Breast epithelium (tissue), 4 donors: ENCODE measurements around the gene SLC25A10. TPM values are rescaled to one million over a fixed set of nuclear protein-coding genes. Genes with fewer than 3 reads are reported as not detected.
A peak's percentile ranks its signal among the peaks of the same experiment; 100 is the strongest.

Source experiments
- DNase-seq, 2 donors: peaks; one replicate each; pipeline ENCODE4 v3.0.0-alpha.2; 2019; ENCODE audit warnings: low spot score in 2 of 2
- H3K27ac ChIP-seq, 2 donors: fragments of 200-600 bp; sonication (generic) in 1 of 2; one replicate each; pipeline ENCODE4 v1.5.1; 2016 to 2019; ENCODE audit warnings: mild to moderate bottlenecking in 1 of 2
- H3K27me3 ChIP-seq, 2 donors: fragments of 200-600 bp; sonication (generic) in 1 of 2; one replicate each; pipeline versions ENCODE4 v1.5.1 to v1.6.0; 2017 to 2019; ENCODE audit warnings: control low read depth in 1 of 2, mild to moderate bottlenecking in 1 of 2
- H3K36me3 ChIP-seq: fragments of 200-600 bp; one replicate; pipeline ENCODE4 v1.5.1; 2019
- H3K4me1 ChIP-seq, 2 donors: fragments of 200-600 bp; sonication (generic); one replicate each; pipeline ENCODE4 v1.5.1; 2016 to 2019; ENCODE audit warnings: control low read depth in 1 of 2
- H3K4me3 ChIP-seq, 3 donors: fragments of 200-600 bp; sonication (generic); 1 replicate in 2 of 3; 2 replicates in 1 of 3; pipeline ENCODE4 v1.5.1; 2016 to 2019; ENCODE audit warnings: mild to moderate bottlenecking in 3 of 3, moderate library complexity in 2 of 3
- H3K9me3 ChIP-seq, 2 donors: fragments of 200-600 bp; sonication (generic) in 1 of 2; one replicate each; pipeline ENCODE4 v1.5.1; 2016 to 2019; ENCODE audit warnings: control low read depth in 1 of 2
- POLR2A ChIP-seq: fragments of 450-650 bp; IDR thresholded peaks from one replicate; pipeline ENCODE4 v1.6.1; 2016; ENCODE audit warnings: antibody characterized with exemption, mild to moderate bottlenecking, moderate library complexity
- POLR2AphosphoS5 ChIP-seq, 3 donors: sonication (generic); formaldehyde crosslinking; IDR thresholded peaks; one replicate each; pipeline ENCODE4 v1.6.1; 2017; ENCODE audit warnings: antibody characterized with exemption in 3 of 3
- intact Hi-C: fragments of 100-400 bp; cut with DNase I; formaldehyde crosslinking; loops from one replicate; pipeline ENCODE4 v1.15.1; 2023; ENCODE audit warnings: low total_unique reads
- total RNA-seq, 3 donors: library from RNA; depleted of rRNA; stranded (reverse); fragments of >200 nt; gene quantifications; one replicate each; pipeline ENCODE4 v1.1.0, GENCODE V29; 2016
- TF ChIP-seq, protein P1 (sequence below), 3 donors: fragments of 450-650 bp; IDR thresholded peaks; one replicate each; pipeline ENCODE4 v1.5.1; 2016 to 2017; ENCODE audit warnings: antibody characterized with exemption in 3 of 3, mild to moderate bottlenecking in 3 of 3, moderate library complexity in 3 of 3

The SLC25A10 gene
- total RNA-seq, 3 donors from 2014 or later: 9.8 to 28.0 (median 24.4) TPM

DNA sequence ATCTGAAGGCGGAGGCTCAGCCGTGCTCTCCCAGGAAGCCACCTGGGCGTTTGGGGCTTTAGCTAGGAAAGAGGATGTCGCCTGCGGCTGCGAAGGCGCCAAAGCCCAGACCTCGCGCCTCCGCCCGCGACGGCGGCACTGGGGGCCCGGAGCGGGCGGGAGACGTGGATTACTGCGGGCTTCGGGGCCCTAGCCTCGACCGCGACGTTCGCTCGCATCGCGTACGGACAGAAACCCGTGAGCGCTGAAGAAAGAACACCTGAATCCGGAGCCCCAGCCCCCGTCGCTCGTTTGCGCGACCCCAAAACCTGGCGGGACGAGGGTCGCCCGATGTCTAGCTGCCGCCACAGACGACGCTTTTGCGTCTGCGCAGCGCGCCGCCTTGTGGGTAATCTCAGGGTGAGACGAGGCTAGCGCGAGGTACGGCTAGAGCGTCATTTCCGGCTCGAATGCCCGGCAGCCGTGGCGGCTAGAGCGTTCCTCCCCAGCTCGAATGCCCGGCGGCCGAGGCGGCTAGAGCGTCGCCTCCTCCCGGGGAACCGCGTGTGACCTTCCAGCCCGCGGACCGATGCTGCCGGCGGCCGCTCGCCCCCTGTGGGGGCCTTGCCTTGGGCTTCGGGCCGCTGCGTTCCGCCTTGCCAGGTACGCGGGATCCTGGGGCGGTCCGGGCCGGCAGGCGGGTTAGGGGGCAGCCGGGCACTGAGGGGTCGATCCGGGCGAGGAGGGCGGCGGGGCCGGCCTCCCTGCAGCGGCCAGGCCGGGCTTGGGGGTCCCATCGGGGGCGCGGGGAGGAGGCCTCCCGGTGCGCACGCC is 8.9 kb upstream of the SLC25A10 start, which contains the start of gene MRPL12:
Gene MRPL12, plus strand, starts transcription at position 434 of the 813 bp plus-strand sequence. Its CDS starts 135 bp downstream, at position 569.
- H3K36me3 ChIP-seq: no peaks in the 10 kb centered on the region
- peak; percentile 93 to 97 (median 96) for TF ChIP-seq POLR2AphosphoS5 (IDR thresholded peaks at IDR 0.05)
- TF ChIP-seq POLR2A: peak; percentile 73
- TF ChIP-seq, protein P1, sequence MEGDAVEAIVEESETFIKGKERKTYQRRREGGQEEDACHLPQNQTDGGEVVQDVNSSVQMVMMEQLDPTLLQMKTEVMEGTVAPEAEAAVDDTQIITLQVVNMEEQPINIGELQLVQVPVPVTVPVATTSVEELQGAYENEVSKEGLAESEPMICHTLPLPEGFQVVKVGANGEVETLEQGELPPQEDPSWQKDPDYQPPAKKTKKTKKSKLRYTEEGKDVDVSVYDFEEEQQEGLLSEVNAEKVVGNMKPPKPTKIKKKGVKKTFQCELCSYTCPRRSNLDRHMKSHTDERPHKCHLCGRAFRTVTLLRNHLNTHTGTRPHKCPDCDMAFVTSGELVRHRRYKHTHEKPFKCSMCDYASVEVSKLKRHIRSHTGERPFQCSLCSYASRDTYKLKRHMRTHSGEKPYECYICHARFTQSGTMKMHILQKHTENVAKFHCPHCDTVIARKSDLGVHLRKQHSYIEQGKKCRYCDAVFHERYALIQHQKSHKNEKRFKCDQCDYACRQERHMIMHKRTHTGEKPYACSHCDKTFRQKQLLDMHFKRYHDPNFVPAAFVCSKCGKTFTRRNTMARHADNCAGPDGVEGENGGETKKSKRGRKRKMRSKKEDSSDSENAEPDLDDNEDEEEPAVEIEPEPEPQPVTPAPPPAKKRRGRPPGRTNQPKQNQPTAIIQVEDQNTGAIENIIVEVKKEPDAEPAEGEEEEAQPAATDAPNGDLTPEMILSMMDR (IDR thresholded peaks at IDR 0.05): peak in 2 of 3 donors; percentile 38 to 56
- intact Hi-C loops: no loop called here
- H3K4me1 ChIP-seq: peaks cover 23% of the 10 kb centered on the region in 2 donors
- H3K9me3 ChIP-seq: no peaks in the 10 kb centered on the region
- peak within 1 kb of the TSS; percentile 73 to 99 (median 81) for H3K4me3 ChIP-seq
- peak; percentile 87 to 92 for DNase-seq
- H3K27me3 ChIP-seq: no peaks in the 10 kb centered on the region
- peak within 1 kb of the TSS; percentile 95 for H3K27ac ChIP-seq

DNA sequence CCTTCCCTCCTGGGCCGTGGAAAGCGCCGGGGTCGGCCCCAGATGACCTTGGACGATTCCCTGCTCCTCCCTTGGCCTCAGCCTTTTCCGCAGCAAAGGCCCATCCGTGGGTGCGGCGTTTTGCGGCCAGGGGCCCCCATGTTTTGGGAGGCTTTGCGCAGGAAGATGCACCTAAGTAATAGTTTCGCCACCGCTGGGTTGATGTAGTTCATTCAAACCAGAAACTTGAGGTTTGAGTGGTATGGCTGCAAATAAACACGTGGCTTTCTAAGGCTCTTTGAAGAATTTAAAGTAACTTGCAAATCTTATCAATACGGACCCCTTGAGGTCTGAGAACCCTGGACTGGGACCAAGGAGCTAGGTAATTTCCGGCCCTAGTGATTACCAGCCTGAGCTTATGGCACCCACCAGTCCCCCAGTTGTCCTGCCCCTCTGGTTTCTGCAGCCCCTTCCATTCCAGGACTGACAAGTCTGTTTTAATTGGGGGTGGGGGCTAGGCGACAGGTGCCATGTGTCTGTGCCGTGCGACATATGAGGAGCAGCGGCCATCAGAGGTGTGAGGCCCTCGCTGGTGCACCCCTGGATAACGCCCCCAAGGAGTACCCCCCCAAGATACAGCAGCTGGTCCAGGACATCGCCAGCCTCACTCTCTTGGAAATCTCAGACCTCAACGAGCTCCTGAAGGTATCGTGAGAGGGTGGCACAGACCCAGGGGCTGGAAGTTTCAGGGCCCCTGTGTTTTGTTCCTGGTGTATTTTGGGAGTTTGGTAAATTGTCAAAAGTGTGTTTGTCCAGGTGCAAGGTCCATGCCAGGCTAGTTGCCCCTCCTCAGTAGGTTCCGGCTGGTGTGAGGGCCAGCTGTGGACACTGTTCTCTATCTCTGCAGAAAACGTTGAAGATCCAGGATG is 8.1 kb upstream of the SLC25A10 start:
- no peak for DNase-seq
- H3K9me3 ChIP-seq: no peaks in the 10 kb centered on the region
- no peaks in the 10 kb centered on the region for H3K36me3 ChIP-seq
- peak overlapping the region; percentile 73 to 99 (median 81) for H3K4me3 ChIP-seq
- TF ChIP-seq POLR2A: no peak
- TF ChIP-seq POLR2AphosphoS5 (IDR thresholded peaks at IDR 0.05): no peak
- TF ChIP-seq, protein P1 (IDR thresholded peaks at IDR 0.05): no peak
- peak overlapping the region; percentile 95 for H3K27ac ChIP-seq
- no peaks in the 10 kb centered on the region for H3K27me3 ChIP-seq
- intact Hi-C loops: no loop called here
- H3K4me1 ChIP-seq: peaks cover 23% of the 10 kb centered on the region in 2 donors

- no peaks in the 10 kb centered on the region for H3K27me3 ChIP-seq
Measured at GRCh38 chr17:81705518-81706231, 6.4 kb upstream of the SLC25A10 start.

DNA sequence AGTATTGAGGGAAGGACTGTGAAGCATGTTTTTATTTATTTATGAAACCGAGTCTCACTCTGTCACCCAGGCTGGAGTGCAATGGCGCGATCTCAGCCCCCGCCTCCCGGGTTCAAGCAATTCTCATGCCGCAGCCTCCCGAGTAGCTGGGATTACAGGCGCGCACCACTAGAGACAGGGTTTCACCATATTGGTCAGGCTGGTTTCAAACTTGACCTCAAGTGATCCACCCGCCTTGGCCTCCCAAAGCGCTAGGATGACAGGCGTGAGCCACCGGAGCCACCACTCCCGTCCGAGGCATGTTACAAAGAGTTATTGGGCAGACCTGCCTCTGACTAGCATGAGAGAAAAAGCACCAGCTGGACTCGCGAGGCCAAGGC is 5.9 kb upstream of the SLC25A10 start:
- no peak for DNase-seq
- Histone ChIP-seq H3K27me3 (no peaks in the 10 kb centered on the region), H3K27ac (no peak overlapping the region), H3K36me3 (no peaks in the 10 kb centered on the region), H3K4me1 (peaks cover 28 to 30% of the 10 kb centered on the region in 2 donors), H3K4me3 (no peak overlapping the region), H3K9me3 (no peaks in the 10 kb centered on the region)
- intact Hi-C loops: no loop called here
- TF ChIP-seq, protein P1 (IDR thresholded peaks at IDR 0.05): no peak
- TF ChIP-seq POLR2A: no peak
- TF ChIP-seq POLR2AphosphoS5 (IDR thresholded peaks at IDR 0.05): no peak

More at GRCh38 chr17:81705518-81706231, 6.4 kb upstream of the SLC25A10 start:
- Histone ChIP-seq H3K4me1 (peaks cover 23 to 26% of the 10 kb centered on the region in 2 donors), H3K9me3 (no peaks in the 10 kb centered on the region), H3K27ac (no peak overlapping the region), H3K36me3 (no peaks in the 10 kb centered on the region), H3K4me3 (no peak overlapping the region)
- intact Hi-C loops: no loop called here
- TF ChIP-seq, protein P1 (IDR thresholded peaks at IDR 0.05): no peak
- TF ChIP-seq POLR2AphosphoS5 (IDR thresholded peaks at IDR 0.05) (no peak), POLR2A (no peak)
- DNase-seq: no peak
